Endometrium (tissue), 2 donors: ENCODE data around the gene CPSF4.
"Not testable (repeated sequence)": the region's sequence is repeated elsewhere in the genome, so short reads cannot be mapped to it uniquely, and the experiment has no call there.

ENCODE experiments used
- FAIRE-seq: peaks from 2 replicates; lab custom pipeline; 2012; peaks lifted over from hg19 to GRCh38; lab: Jason Lieb, UNC
- donor health status: control.
- donor health status: control.

Gene CPSF4

DNA sequence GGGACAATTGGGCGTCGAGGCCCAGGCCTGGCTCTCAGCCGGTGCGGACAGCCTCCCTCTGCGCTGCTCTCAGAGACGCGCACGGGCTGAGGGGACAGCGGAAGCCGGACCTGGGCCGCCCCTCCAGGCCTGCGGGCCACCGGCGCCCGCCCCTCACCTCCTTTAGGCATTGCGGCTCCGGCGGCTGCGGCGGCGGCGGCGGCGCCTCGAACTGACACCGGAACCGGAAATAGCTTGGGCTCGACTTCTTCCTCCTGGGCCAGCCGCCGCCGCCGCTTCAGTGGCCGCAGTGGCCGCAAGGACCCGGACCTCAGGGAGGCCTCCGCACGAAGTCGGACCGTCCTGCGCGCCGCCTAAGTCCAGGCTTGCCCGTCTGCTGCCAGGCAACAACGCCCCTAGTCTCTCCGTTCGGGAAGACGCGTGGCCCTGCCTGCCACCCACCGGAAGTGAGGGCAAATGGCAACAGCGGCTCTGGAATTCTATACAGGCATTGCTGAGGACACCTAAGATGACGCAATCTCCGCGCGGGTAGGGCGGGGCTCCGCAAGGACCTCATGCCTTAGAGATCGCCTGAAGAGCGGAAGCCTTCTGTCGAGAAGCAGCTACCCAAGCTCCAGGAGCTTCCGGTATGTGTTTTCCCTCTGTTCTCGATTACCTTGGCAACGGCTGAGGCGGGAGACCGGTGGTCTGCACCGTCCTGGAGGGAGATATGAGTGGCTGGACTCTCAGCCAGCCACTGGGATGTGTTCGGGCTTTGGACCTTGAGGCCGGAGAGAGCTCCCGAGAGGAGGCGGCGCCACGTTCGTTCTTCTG, 30.2 kb upstream of the CPSF4 start, which contains the start of the genes BUD31 and PDAP1:
BUD31 (plus strand) TSS at position 591 of the 813 bp plus-strand sequence. CDS start 2,124 bp downstream, outside the sequence.
PDAP1 (minus strand) TSS at position 219 of the 813 bp plus-strand sequence; CDS start at position 170, 49 bp downstream.
- no peak for FAIRE-seq

DNA sequence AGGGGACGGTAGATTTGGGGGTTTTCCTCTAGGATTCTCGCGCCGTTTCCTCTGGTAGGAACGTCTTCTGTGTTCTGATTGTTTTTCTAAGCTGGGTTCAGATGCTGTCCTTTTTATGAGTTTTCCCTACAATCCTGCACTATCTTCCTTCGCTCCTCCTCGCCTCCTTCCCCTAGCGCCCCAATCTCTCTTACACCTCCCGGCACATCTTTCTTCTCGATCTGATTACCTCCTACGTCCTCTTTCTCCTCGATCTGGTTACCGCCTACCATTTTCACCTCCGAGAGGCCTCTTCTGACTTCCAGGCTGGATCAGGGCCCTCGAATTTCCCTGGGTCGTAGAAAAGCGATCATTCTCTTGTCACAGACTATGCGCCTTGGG, 29.6 kb upstream of the CPSF4 start:
- FAIRE-seq, result no peak

DNA sequence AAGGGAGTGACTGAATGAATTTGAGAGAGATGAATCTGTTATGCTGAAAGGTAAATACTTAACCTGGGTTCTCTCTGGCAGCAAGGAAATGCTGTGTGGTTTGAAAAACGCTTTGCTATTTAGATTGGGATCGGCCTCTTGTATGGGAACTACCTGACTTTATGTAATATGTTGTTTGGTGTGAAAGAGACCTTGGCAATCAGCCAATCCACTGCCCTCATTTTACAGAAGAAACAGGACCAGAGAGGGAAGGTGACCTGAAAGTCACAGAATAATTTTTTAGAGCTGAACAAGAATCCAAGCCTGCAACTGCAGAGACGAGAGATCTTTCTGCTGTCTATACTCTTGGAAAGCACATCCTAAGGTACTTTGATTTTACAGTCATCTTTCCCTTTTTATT, 28.9 kb upstream of the CPSF4 start:
- FAIRE-seq, result no peak

DNA sequence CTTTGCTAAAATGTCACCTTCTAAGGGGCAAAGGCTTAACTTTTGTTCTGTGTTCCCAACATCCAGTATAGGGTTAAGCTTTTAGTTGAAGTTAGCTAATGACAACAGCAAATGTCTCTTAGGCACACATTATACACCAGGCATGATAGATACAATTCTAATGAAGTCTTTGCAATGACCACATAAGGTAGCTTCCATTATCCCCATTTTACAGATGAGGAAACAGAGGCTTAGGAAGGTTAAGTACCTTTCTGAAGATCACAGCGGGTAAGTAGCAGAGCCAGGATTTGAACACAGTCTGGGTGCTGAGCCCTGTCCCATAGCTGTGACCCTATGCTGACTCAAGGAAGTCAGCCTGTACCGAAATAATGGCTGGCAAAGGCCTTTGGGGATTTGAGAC, 28.1 kb upstream of the CPSF4 start:
- FAIRE-seq, result no peak

DNA sequence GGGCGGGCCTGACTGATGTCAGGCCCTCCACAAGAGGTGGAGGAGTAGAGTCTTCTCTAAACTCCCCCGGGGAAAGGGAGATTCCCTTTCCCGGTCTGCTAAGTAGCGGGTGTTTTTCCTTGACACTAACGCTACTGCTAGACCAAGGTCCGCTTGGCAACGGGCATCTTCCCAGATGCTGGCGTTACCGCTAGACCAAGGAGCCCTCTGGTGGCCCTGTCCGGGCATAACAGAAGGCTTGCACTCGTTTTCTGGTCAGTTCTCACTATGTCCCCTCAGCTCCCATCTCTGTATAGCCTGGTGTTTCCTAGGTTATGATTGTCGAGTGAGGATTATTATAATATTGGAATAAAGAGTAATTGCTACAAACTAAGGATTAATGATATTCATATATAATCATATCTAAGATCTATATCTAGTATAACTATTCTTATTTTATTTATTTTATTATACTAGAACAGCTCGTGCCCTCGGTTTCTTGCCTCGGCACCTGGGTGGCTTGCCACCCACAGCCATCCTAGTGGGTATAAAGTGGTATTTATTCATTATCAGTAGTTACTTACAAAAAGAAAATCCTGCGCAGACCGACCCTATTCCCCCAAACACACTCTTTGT, 23.1 kb upstream of the CPSF4 start:
- not testable (repeated sequence) for FAIRE-seq

DNA sequence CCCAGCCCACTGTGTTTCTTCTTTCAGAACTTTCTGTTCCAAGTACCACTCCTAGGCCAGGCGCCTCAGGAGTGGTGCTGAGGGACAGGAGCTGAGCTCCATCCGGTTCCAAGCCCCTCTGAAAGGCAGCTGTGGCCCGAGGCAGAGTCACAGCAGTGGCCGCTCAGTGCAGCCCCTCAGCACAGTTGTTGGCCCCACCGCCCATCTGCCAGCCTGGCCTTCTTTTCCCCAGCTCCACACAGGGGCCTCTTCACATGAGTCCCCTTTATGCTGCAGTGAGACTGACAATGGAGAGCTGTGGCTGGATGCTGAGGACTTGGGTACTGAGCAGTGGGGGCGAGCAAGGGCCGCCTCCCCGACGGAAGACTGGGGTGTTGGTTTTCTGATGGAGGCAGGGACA, 20.5 kb upstream of the CPSF4 start:
- FAIRE-seq, result no peak

DNA sequence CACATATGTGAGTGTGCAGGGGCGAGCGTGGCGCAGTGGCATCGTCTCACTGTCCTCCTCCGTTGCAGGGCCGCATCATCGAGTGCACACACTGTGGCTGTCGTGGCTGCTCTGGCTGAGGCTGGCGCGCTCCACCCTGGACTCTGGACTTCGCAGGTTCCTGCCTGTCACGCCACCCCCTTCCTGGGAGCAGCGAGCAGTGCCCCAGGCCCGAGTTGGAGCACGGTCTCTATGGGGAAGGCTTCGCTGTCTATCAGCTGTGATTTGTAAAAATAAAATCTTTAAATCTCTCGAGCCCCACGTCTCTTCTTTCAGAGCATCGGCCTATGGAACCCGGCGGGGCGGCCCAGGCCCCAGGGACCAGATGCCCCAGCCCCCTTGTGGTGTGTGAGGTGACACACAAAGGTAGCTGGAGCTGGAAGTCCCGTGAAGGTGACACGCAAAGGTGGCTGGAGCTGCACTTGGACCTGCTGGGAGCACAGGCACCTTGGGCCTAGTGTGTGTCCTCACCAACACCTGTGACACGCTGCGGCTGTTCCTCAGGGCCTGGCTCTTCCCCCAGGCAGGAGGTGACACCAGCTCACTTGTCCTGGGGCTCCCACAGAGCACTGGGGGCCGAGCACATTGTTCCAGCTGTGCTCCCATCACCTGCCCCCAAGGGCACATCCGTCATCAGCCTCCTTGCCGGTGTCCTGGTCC, 19.3 kb upstream of the CPSF4 start:
- no peak for FAIRE-seq

DNA sequence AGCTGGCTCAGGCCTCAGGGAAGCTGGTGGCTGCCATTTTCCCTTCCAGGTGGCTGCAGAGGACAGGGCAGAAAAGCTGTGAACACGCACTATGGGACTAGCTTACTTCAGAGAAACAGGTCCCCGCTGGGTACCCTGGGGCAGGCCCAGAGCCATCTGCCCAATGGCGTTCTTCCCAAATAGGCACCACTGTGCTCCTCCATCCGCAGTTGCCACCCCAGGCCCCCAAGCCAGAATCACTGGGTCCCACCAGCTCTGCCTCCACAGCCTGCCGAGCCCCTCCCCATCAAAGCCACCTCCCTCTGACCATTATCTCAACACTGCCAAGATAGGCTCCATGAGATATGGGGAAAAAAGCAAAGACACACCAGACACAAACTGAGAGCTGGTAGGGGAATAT, 18.5 kb upstream of the CPSF4 start:
- no peak for FAIRE-seq

DNA sequence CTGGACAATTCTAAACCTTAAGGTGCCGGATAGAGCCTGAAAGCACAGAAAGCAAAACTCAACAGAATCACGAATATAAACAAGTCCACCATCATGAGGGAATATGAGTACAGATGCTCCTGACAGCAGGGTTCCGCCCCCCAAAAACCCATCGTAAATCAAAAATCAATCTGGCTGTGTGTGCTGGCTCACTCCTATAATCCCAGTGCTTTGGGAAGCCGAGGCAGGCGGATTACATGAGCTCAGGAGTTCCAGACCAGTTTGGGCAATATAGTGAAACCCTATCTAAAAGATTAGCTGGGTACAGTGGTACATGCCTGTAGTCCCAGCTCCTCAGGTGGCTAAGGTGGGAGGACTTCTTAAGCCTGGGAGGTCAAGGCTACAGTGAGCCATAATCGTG, 17.8 kb upstream of the CPSF4 start:
- FAIRE-seq, result no peak

DNA sequence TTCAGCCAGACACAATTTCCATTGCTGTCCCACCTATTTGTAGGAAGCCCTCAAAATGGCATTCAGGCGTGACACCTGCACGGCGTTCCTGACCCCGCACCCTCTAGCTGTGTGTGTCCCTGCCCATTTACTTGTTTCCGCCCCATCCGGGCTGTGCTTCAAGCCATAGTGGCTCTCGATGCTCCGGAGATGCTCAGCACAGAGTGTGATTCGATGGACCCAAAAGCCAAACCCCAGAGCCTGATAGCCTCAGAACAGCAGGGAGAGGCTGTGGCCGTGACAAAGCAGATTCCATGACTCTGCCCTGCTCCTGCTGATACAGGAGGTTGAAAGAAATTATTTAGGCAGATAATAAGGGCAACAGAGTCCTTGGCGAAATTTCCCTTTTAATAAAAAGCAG, 16.6 kb upstream of the CPSF4 start:
- no peak for FAIRE-seq

DNA sequence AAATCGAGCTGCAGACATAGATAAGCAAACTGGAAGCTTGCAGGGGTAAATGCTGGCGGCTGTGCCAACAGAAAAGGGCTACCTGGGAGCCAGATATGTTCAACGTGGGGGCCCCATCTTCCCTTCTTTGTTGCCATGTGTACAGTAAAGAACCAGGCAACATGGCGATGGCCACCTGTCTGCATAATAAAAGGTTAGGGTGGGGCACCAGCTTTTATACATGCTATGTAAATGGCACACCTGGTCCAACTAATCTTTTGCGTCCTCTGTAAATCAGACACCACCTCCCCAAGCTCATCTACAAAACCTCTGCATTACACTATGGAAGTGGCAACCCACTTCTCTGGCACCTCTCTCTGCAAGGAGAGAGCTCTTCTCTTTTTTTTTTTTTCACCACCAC, 16.1 kb upstream of the CPSF4 start:
- FAIRE-seq, result no peak

DNA sequence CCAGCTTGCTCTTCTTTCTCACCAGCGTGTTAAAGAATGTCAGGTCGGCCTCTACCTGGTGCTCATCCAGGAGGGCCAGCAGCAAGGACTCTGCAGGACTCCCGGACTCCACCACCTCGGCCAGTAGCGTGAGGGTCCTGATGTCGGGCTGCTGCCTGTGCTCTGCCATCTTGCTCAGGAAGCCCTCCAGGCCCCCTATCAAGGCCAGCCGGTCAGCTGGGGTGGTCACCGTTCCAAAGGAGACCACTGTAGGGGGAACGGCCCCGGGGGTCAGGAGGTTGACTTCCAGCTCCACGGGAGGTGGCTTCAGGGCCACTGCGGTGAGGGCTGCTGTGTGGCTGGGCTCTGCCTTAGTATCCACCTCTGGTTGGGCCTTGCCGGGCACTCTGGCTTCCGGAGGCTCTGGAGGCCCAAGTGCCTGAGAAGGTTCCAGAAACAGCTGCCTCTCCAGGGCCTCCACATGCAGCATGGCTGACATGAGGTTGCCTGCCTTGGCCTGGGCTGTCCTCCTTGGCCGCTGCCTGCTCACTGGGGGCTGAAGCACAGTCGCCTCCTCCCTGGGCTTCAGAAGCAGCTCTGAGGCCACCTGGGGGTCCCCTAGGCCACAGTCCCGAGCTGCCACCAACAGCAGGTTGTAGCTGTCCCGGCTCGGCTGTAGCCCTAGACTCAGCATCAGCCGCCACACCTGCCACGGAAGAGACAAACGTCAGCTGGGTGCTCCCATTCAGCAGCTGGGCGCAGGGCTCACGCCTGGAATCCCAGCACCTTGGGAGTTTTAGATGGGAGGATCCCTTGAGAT, 13.6 kb upstream of the CPSF4 start:
- FAIRE-seq, result no peak

DNA sequence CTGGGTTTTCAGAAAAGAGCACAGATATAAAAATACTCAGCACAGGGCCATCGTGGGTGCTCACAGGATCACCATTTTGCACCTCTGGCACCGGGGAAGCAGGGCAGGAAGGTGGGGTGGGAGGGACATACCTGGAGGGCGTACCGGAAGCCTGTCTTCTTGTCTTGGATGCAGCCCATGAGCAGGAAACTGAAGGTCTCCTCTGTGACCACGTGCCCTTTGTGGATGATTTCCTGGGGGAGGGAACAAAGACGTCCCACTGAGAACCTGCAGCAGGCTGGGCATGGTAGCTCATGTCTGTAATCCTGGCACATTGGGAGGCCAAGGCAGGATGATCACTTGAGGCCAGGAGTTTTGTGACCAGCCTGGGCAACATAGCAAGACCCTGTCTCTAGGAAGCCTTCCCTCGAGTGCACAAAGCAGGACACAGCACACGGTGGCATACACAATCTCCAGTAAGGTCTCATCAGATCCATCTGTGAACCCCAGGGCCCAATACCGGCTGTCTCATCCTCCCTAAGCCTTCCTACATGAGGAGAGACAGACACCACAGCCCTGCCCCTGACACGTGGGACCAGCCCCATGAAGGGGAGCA, 9.7 kb upstream of the CPSF4 start:
- no peak for FAIRE-seq

DNA sequence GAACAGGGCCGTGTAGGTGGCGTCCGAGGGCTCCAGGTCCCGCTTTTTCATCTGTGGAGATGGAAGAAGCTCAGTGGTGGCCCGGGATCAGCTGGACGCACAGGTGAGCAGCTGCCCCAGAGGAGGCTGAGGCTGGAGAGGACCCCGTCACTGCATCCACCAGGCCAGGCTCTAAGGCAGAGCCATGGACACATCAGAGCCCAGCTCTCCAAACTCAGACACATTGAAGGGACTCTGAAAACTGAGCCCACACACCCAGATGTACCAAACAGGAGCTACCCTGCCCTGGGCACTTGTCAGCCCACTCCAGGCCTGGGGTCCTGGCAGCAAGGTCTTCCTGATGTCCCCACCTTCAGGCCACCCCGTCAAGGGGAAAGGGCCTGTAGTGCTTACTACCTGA, 9.0 kb upstream of the CPSF4 start:
- no peak for FAIRE-seq

DNA sequence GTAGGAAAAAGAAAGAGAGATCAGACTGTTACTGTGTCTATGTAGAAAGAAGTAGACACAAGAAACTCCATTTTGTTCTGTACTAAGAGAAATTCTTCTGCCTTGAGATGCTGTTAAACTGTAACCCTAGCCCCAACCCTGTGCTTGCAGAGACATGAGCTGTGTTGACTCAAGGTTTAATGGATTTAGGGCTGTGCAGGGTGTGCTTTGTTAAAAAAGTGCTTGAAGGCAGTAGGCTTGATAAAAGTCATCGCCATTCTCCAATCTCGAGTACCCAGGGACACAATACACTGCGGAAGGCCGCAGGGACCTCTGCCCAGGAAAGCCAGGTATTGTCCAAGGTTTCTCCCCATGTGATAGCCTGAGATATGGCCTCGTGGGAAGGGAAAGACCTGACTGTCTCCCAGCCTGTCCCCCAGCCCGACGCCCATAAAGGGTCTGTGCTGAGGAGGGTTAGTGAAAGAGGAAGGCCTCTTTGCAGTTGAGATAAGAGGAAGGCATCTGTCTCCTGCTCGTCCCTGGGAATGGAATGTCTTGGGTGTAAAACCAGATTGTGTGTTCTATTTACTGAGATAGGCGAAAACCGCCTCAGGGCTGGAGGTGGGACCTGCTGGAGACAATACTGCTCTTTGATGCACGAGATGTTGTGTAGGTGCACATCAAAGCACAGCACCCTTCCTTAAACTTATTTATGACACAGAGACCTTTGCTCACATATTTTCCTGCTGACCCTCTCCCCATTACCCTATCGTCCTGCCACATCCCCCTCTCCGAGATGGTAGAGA, 6.8 kb upstream of the CPSF4 start:
- not testable (repeated sequence) for FAIRE-seq

DNA sequence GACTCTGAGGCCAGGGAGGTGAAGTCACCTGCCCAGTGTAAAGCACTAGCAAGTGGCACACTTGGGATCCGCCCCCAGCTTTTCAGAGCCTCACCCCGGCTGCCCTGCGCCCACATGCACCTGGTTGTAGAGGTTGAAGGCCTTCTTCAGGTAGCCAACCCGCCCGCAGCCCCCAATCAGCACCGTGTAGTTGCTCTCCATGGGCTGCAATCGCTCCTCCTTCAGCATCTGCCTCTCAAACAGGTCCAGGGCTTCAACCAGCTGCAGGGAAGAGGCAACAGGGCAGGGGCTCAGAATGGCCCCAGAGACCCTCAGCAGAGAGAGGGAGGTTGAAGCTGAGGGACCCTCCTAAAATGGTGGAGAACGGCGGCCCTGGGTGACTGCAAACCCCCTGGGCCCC, 5.6 kb upstream of the CPSF4 start:
- no peak for FAIRE-seq

DNA sequence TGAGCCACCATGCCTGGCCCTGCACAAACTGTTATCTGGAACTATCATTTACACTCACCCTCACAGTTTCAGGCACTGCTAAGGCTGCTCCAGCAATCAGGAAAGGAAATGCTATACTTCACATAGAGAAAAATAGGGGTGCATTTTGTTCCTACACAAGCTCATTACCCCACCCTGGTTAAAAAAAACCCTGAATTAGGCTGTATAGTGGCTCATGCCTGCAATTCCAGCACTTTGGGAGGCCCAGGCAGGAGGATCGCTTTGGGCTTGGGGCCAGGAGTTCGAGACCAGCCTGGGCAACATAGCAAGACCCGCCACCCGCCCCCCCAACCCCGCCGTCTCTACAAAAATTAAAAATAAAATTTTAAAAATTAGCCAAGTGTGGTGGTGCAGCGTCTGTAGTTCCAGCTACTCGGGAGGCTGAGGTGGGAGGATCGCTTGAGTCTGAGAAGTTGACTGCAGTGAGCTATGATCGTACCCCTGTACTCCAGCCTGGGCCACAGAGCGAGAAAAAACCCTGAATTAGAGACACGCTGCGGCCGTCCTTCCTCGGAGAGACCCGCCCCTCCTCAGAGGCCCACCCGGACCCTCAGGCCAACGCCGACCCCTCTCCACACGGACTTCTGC, 684 bp upstream of the CPSF4 start:
- no peak for FAIRE-seq

DNA sequence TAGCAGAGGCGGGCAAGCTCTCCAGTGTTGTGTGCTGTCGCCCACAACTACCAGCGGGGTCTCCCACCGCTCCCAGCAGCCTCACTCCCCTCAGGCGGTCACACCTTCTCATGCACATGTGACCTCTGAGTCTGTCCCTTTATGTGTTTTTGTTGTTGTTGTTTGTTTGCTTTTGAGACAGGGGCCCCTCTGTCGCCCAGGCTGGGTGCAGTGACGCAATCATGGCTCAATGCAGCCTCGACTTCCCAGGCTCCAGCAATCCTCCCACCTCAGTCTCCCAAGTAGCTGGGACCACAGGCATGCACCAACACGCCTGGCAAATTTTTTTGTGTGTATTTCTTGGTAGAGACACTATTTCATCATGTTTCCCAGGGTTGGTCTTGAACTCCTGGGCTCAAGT, 1.5 kb downstream of the CPSF4 start:
- no peak for FAIRE-seq

DNA sequence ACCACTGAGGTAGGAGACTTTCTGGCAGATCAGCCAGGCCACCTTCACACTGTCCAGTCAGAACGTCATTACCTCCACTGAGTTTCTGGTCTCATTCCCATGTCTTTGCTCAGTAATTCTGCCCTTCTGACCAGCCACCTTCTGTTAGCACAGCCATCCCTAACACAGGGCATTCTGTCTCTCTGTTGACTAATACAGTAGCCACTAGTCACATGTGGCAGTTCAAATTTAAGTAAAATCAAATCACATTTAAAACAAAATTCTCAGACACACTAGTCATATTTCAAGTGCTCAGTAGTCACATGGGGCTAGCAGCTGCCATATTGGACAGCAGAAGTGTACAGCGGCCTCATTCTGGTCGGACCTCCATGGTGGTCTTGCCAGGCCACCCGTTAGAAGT, 7.4 kb downstream of the CPSF4 start:
- no peak for FAIRE-seq

DNA sequence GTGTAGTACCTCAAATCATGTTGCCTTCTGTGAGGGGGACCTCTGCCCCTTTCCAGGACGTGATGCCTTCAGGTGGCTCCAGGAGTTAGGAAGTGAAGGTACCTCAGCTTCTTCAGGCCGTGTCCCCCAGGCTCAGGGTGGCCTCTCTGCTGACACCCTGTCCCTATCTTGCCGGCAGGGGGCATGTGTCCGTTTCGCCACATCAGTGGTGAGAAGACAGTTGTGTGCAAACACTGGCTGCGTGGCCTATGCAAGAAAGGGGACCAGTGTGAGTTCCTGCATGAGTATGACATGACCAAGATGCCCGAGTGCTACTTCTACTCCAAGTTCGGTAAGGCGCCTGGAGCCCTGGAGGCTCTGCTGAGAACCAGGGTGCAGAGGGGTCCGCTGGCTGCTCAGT, 9.2 kb downstream of the CPSF4 start:
- no peak for FAIRE-seq

DNA sequence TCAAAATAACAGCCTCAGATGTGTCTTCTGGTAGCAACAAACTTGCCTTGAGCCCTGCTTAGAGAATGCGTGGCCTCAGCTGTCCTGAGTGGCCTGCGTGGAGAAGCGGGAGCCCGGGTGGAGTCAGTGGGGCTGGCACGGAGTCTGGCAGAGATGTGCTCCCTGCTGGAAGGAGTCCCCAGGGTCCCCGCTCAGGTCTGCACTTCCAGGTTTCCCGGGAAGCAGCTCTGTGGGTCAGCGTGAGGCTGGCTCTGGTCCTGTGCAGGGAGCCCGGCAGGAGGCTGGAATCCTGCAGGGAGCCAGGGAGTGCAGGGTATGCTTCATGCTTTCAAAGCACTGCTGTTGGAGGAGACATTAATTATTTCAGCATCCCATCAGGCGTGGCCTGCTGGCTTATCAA, 10.1 kb downstream of the CPSF4 start:
- FAIRE-seq, result no peak
